H1 (cell line): Measurements from ENCODE around the gene FBXL15. TPM values are rescaled to one million over a fixed set of nuclear protein-coding genes. Genes with fewer than 3 reads are reported as not detected.

Experiments used
- CTCF ChIA-PET: fragments of 300-600 bp; sonication (Branson Sonifier 250); formaldehyde crosslinking; loops from one replicate; lab custom pipeline; 2021; ENCODE audit not compliant: partially characterized antibody; lab: Charles Lee
- POLR2A ChIA-PET: fragments of 300-600 bp; sonication (Branson Sonifier 250); formaldehyde crosslinking; loops from one replicate; lab custom pipeline; 2021; ENCODE audit warnings: inconsistent platforms; ENCODE audit not compliant: partially characterized antibody; lab: Charles Lee
- DNase-seq, 2 experiments: peaks; one replicate each; pipeline versions ENCODE4 v3.0.0 to v3.0.0-alpha.2; 2010 to 2022; ENCODE audit warnings: low spot score in 2 of 2, low read depth in 1 of 2, mixed read lengths in 1 of 2
- FAIRE-seq: peaks from 2 replicates; lab custom pipeline; 2011; peaks lifted over from hg19 to GRCh38; lab: Jason Lieb, UNC
- H2AFZ ChIP-seq: 2 replicates; pipeline ENCODE4 v1.8.1; 2012; ENCODE audit warnings: low read length, inconsistent platforms
- H2AK5ac ChIP-seq: 2 replicates; pipeline ENCODE4 v1.6.1; 2013; ENCODE audit warnings: low read depth, low read length
- H2BK120ac ChIP-seq: replicated peaks from 2 replicates; pipeline ENCODE3; 2013; ENCODE audit warnings: low read depth, low read length, inconsistent platforms
- H2BK12ac ChIP-seq: 2 replicates; pipeline ENCODE4 v1.6.1; 2013; ENCODE audit warnings: low read depth, low read length
- H2BK15ac ChIP-seq: 2 replicates; pipeline ENCODE4 v1.6.1; 2013; ENCODE audit warnings: low read length
- H2BK20ac ChIP-seq: 2 replicates; pipeline ENCODE4 v1.6.1; 2013; ENCODE audit warnings: low read length
- H2BK5ac ChIP-seq: 2 replicates; pipeline ENCODE4 v1.6.1; 2013; ENCODE audit warnings: low read depth, low read length
- H3K14ac ChIP-seq: 2 replicates; pipeline ENCODE4 v1.6.1; 2013; ENCODE audit warnings: inconsistent platforms; ENCODE audit not compliant: insufficient read length
- H3K18ac ChIP-seq: 2 replicates; pipeline ENCODE4 v1.6.1; 2013; ENCODE audit warnings: low read length; ENCODE audit errors: extremely low read depth
- H3K23ac ChIP-seq: 2 replicates; pipeline ENCODE4 v1.6.1; 2013; ENCODE audit warnings: inconsistent platforms; ENCODE audit not compliant: insufficient read length
- H3K23me2 ChIP-seq: 2 replicates; pipeline ENCODE4 v1.6.1; 2013; ENCODE audit warnings: low read depth, low read length
- H3K27ac ChIP-seq: 2 replicates; pipeline ENCODE4 v1.6.1; 2011; ENCODE audit warnings: low read depth, low read length, inconsistent platforms
- H3K27me3 ChIP-seq, 4 experiments: replicated peaks in 1 of 4; 1 replicate in 1 of 4; 2 replicates in 3 of 4; pipeline versions ENCODE4 v1.6.1 to v1.8.1; 2011 to 2013; ENCODE audit warnings: low read length in 3 of 4, mild to moderate bottlenecking in 3 of 4, inconsistent platforms in 2 of 4, mixed read lengths in 2 of 4, moderate library complexity in 1 of 4; ENCODE audit not compliant: control insufficient read depth in 3 of 4, insufficient read depth in 3 of 4; ENCODE audit errors: extremely low read depth in 1 of 4
- H3K36me3 ChIP-seq, 4 experiments: 2 replicates each; pipeline versions ENCODE4 v1.6.1 to v1.8.1; 2011 to 2013; ENCODE audit warnings: mild to moderate bottlenecking in 4 of 4, low read length in 3 of 4, moderate library complexity in 2 of 4, control low read depth in 1 of 4, inconsistent platforms in 1 of 4; ENCODE audit not compliant: insufficient read depth in 4 of 4, control insufficient read depth in 2 of 4
- H3K4ac ChIP-seq: replicated peaks from 2 replicates; pipeline ENCODE3; 2013; ENCODE audit warnings: low read length, low read depth, mixed read lengths, inconsistent platforms; ENCODE audit not compliant: insufficient read length
- H3K4me1 ChIP-seq, 4 experiments: replicated peaks in 1 of 4; 1 replicate in 1 of 4; 2 replicates in 3 of 4; pipeline versions ENCODE4 v1.6.1 to v1.8.1; 2011 to 2013; ENCODE audit warnings: low read length in 3 of 4, inconsistent platforms in 2 of 4, mixed read lengths in 1 of 4; ENCODE audit not compliant: insufficient read depth in 4 of 4, control insufficient read depth in 3 of 4
- H3K4me2 ChIP-seq, 2 experiments: 2 replicates each; pipeline versions ENCODE4 v1.6.1 to v1.8.1; 2011 to 2013; ENCODE audit warnings: low read depth in 2 of 2, low read length in 2 of 2, control low read depth in 1 of 2, inconsistent platforms in 1 of 2, mild to moderate bottlenecking in 1 of 2; ENCODE audit not compliant: insufficient read depth in 1 of 2
- H3K4me3 ChIP-seq, 4 experiments: fragments of 200-600, 300-600 bp in 1 of 4; sonication (generic), shearing (Covaris generic), sonication (Bioruptor Twin) in 1 of 4; 2 replicates each; pipeline versions ENCODE4 v1.5.1 to v1.8.1; 2011 to 2016; ENCODE audit warnings: low read length in 4 of 4, low read depth in 3 of 4, control low read depth in 2 of 4, inconsistent platforms in 2 of 4, mild to moderate bottlenecking in 2 of 4, mixed read lengths in 1 of 4, moderate library complexity in 1 of 4; ENCODE audit not compliant: insufficient read depth in 2 of 4; ENCODE audit errors: extremely low read depth in 1 of 4
- H3K56ac ChIP-seq: replicated peaks from 2 replicates; pipeline ENCODE3; 2013; ENCODE audit warnings: low read depth, mild to moderate bottlenecking, mixed read lengths, low read length, inconsistent platforms; ENCODE audit not compliant: insufficient read length
- H3K79me1 ChIP-seq: 2 replicates; pipeline ENCODE4 v1.6.1; 2013; ENCODE audit warnings: low read depth, low read length, control low read depth
- H3K79me2 ChIP-seq, 2 experiments: 2 replicates each; pipeline versions ENCODE4 v1.6.1 to v1.8.1; 2012 to 2013; ENCODE audit warnings: low read length in 2 of 2, mild to moderate bottlenecking in 2 of 2, inconsistent platforms in 1 of 2; ENCODE audit not compliant: insufficient read depth in 2 of 2, control insufficient read depth in 1 of 2
- H3K9ac ChIP-seq, 4 experiments: replicated peaks in 1 of 4; 1 replicate in 1 of 4; 2 replicates in 3 of 4; pipeline versions ENCODE4 v1.6.1 to v1.8.1; 2011 to 2013; ENCODE audit warnings: low read depth in 3 of 4, low read length in 3 of 4, control low read depth in 2 of 4, mild to moderate bottlenecking in 2 of 4, moderate library complexity in 2 of 4, inconsistent platforms in 1 of 4; ENCODE audit errors: extremely low read depth in 1 of 4
- H3K9me3 ChIP-seq, 2 experiments: 2 replicates each; pipeline versions ENCODE4 v1.6.1 to v1.8.1; 2012 to 2013; ENCODE audit warnings: mild to moderate bottlenecking in 2 of 2, moderate library complexity in 2 of 2, control low read depth in 1 of 2, inconsistent platforms in 1 of 2, low read depth in 1 of 2, low read length in 1 of 2, mixed read lengths in 1 of 2; ENCODE audit not compliant: insufficient read depth in 2 of 2
- H4K20me1 ChIP-seq, 2 experiments: replicated peaks in 1 of 2; 2 replicates each; pipeline versions ENCODE3 to v1.8.1; 2011 to 2013; ENCODE audit warnings: inconsistent platforms in 2 of 2, low read length in 2 of 2, mild to moderate bottlenecking in 1 of 2; ENCODE audit not compliant: insufficient read depth in 2 of 2, control insufficient read depth in 1 of 2
- H4K5ac ChIP-seq: 2 replicates; pipeline ENCODE4 v1.6.1; 2013; ENCODE audit warnings: low read length, low read depth, mixed read lengths, inconsistent platforms; ENCODE audit not compliant: insufficient read length
- H4K8ac ChIP-seq: 2 replicates; pipeline ENCODE4 v1.8.0; 2013; ENCODE audit warnings: mild to moderate bottlenecking, moderate library complexity, low read length, inconsistent platforms; ENCODE audit not compliant: insufficient read depth; ENCODE audit errors: extremely low read depth
- H4K91ac ChIP-seq: replicated peaks from 2 replicates; pipeline ENCODE3; 2013; ENCODE audit warnings: low read length, mixed read lengths, inconsistent platforms; ENCODE audit not compliant: insufficient read length
- CTBP2 ChIP-seq: IDR thresholded peaks from 2 replicates; pipeline ENCODE4 v1.7.0; 2011; ENCODE audit warnings: borderline replicate concordance, mild to moderate bottlenecking, moderate library complexity, mixed read lengths, low read length; ENCODE audit not compliant: insufficient read depth, insufficient read length
- HDAC2 ChIP-seq, 2 experiments: fragments of 300-600 bp in 1 of 2; sonication (generic) in 1 of 2; IDR thresholded peaks; 2 replicates each; pipeline ENCODE4 v1.6.1; 2011 to 2012; ENCODE audit warnings: low read depth in 2 of 2, low read length in 2 of 2, mild to moderate bottlenecking in 2 of 2, moderate library complexity in 2 of 2, borderline replicate concordance in 1 of 2, inconsistent platforms in 1 of 2
- SAP30 ChIP-seq: fragments of 300-600 bp; sonication (generic); IDR thresholded peaks from 2 replicates; pipeline ENCODE4 v1.7.1; 2012; ENCODE audit warnings: low read length, moderate library complexity, mild to moderate bottlenecking, inconsistent platforms; ENCODE audit not compliant: insufficient read depth, insufficient replicate concordance
- SP1 ChIP-seq: IDR thresholded peaks from 2 replicates; pipeline ENCODE4 v1.6.1; 2011; ENCODE audit warnings: low read depth, low read length
- WGBS, 2 experiments: shearing (Covaris generic) in 1 of 2; methylation state at CpG; one replicate each; pipeline versions ENCODE4 v1.1.6 to v1.1.7; 2013 to 2015; ENCODE audit warnings: low lambda C conversion rate in 2 of 2, mixed read lengths in 2 of 2, inconsistent platforms in 1 of 2, low coverage in 1 of 2, missing lambda C conversion rate in 1 of 2; ENCODE audit not compliant: insufficient replicate concordance in 2 of 2, insufficient coverage in 1 of 2, insufficient read length in 1 of 2; ENCODE audit errors: extremely low coverage in 1 of 2, missing lambda C conversion rate in 1 of 2; 5-methylcytosine and 5-hydroxymethylcytosine counted together
- polyA plus RNA-seq, 7 experiments: library from polyadenylated mRNA; depleted of rRNA in 3 of 7; stranded (reverse) in 5 of 7; unstranded in 2 of 7; fragments of >200 nt in 5 of 7; fragments of 200-250 nt in 2 of 7; gene quantifications; 1 replicate in 5 of 7; 2 replicates in 1 of 7; 4 replicates in 1 of 7; pipeline versions ENCODE4 v1.2.1 to v1.2.3, GENCODE V29; 2011 to 2013; ENCODE audit warnings: missing spikeins in 2 of 7, mixed read lengths in 2 of 7
- total RNA-seq: library from RNA; stranded (reverse); fragmentation: NEBNext Ultra II Directional; extraction: Animal tissue kit (Norgen Biotek cat#: 25700); gene quantifications from 2 replicates; pipeline ENCODE4 v1.2.1, GENCODE V29; 2021

The FBXL15 gene
- total and polyA plus RNA-seq, 2 of the 8 experiments (the other 6 are each of a cell fraction or from before 2014, with no cell fraction given) = 11.3 to 22.6 TPM

- H2AK5ac ChIP-seq = no peak overlapping the region
- DNase-seq (no peak), FAIRE-seq (no peak)
- no peak overlapping the region for H4K91ac ChIP-seq
- peaks cover 0 to 6% (median 2%) of the 10 kb centered on the region in 4 experiments; a peak in 3 of 8 replicates for H3K36me3 ChIP-seq
- H3K14ac ChIP-seq = no peak overlapping the region
- H2BK12ac ChIP-seq = no peak overlapping the region
- H3K23me2 ChIP-seq = peaks cover 5% of the 10 kb centered on the region; the same call in 1 of the 2 replicates
- H3K23ac ChIP-seq = no peak overlapping the region
- no peak overlapping the region for H3K27ac ChIP-seq
- H3K4me1 ChIP-seq = peaks cover 8 to 24% (median 13%) of the 10 kb centered on the region in 4 experiments
- no peak overlapping the region for H2BK120ac ChIP-seq
- no peak overlapping the region for H3K56ac ChIP-seq
- H3K9me3 ChIP-seq = no peaks in the 10 kb centered on the region
- H3K4me3 ChIP-seq = no peak overlapping the region
- H3K4me2 ChIP-seq = no peak overlapping the region
- no peak overlapping the region for H3K9ac ChIP-seq
- H3K79me2 ChIP-seq = no peaks in the 10 kb centered on the region
- H3K79me1 ChIP-seq = no peaks in the 10 kb centered on the region; the same call in 1 of the 2 replicates
- no peak overlapping the region for H2AFZ ChIP-seq
- H3K4ac ChIP-seq = no peak overlapping the region
- ChIA-PET CTCF (interaction anchor here (0.6 to 1.8 kb wide), 7 partner anchors 9 to 296 kb away, joined by 3 to 10 read pairs (median 4); no protein-coding TSS in a partner anchor), POLR2A (interaction anchor here (0.7 to 2.4 kb wide), 4 partner anchors 9 to 114 kb away, joined by 3 to 6 read pairs (median 4); partner anchors contain the start of gene FBXL15)
- no peak for TF ChIP-seq CTBP2
- TF ChIP-seq SP1 = no peak
- TF ChIP-seq SAP30 = no peak
- no peak for TF ChIP-seq HDAC2 (IDR thresholded peaks at IDR 0.05; ENCODE audit: borderline replicate concordance in 1 of 2, low read depth in 2 of 2, low read length in 2 of 2)
- no peaks in the 10 kb centered on the region for H4K20me1 ChIP-seq
- H3K18ac ChIP-seq = no peak overlapping the region
- no peak overlapping the region for H2BK5ac ChIP-seq
- H4K5ac ChIP-seq = no peak overlapping the region
- no peak overlapping the region for H2BK15ac ChIP-seq
- H3K27me3 ChIP-seq = peaks cover 0 to 5% (median 0%) of the 10 kb centered on the region in 4 experiments; a peak in 1 of 7 replicates
- 81% methylated on average over 3 of the region's 3 CpGs; no CpG with 5 or more reads in 1 of the 2 experiments for WGBS, 2 experiments
- no peak overlapping the region for H2BK20ac ChIP-seq
- no peak overlapping the region for H4K8ac ChIP-seq
These were observed 44.8 kb downstream of the FBXL15 start for GRCh38 chr10:102465466-102465865.
